Tracheal epithelial cell (primary cell): ENCODE results near the gene CNMD. TPM values are rescaled to one million over a fixed set of nuclear protein-coding genes. Genes with fewer than 3 reads are reported as not detected.

Experiments used
- total RNA-seq: library from RNA; depleted of rRNA; stranded (reverse); fragments of >200 nt; gene quantifications from 2 replicates; pipeline ENCODE4 v1.2.1, GENCODE V29; 2014

CNMD gene
- total RNA-seq = 0.24 TPM in 1 of 2 replicates, not detected in the other

GRCh38 chr13:52739468-52740071 lies at the start of gene CNMD:
Gene CNMD, minus strand, starts transcription at chr13:52739820. Its CDS starts 119 bp downstream, at chr13:52739701.

Other genes starting within 250 kb of the CNMD start
- gene HNRNPA1L2, start 97.4 kb downstream of the CNMD start, total RNA-seq = 2.4 and 3.8 TPM in 2 replicates
- gene SUGT1, start 87.0 kb downstream of the CNMD start, total RNA-seq = 22.6 and 28.7 TPM in 2 replicates
- gene PCDH8, start 108.8 kb upstream of the CNMD start, total RNA-seq = under 0.01 TPM in 1 of 2 replicates, not detected in the other